ENCODE results near the gene VASH2.

- TF ChIP-seq, protein P1, sequence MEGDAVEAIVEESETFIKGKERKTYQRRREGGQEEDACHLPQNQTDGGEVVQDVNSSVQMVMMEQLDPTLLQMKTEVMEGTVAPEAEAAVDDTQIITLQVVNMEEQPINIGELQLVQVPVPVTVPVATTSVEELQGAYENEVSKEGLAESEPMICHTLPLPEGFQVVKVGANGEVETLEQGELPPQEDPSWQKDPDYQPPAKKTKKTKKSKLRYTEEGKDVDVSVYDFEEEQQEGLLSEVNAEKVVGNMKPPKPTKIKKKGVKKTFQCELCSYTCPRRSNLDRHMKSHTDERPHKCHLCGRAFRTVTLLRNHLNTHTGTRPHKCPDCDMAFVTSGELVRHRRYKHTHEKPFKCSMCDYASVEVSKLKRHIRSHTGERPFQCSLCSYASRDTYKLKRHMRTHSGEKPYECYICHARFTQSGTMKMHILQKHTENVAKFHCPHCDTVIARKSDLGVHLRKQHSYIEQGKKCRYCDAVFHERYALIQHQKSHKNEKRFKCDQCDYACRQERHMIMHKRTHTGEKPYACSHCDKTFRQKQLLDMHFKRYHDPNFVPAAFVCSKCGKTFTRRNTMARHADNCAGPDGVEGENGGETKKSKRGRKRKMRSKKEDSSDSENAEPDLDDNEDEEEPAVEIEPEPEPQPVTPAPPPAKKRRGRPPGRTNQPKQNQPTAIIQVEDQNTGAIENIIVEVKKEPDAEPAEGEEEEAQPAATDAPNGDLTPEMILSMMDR (IDR thresholded peaks at IDR 0.05), result no peak
- TF ChIP-seq POLR2AphosphoS5 (IDR thresholded peaks at IDR 0.05) (no peak), POLR2A (IDR thresholded peaks at IDR 0.05) (no peak)
Observed at GRCh38 chr1:212909652-212910063, 40.7 kb upstream of the VASH2 start.

Data from breast epithelium (tissue), 3 donors.